ENCODE results near the gene LRP1B.

- no peak for TF ChIP-seq CTCF (conservative IDR thresholded peaks at IDR 0.05; ENCODE audit: low read length)
- TF ChIP-seq EZH2phosphoT487 (IDR thresholded peaks at IDR 0.05; ENCODE audit: borderline replicate concordance) = no peak
These were observed 1017.5 kb downstream of the LRP1B start for GRCh38 chr2:141113301-141113700.
